Measurements from ENCODE around the gene MRPL12. TPM values are rescaled to one million over a fixed set of nuclear protein-coding genes. Genes with fewer than 3 reads are reported as not detected.

The MRPL12 gene
- total and polyA plus RNA-seq, 2 experiments from 2014 or later, result 4.3 to 78.5 TPM

- Histone ChIP-seq H2AFZ (no peak overlapping the region), H3K27me3 (replicated peaks; ENCODE audit: insufficient read depth) (no peaks in the 10 kb centered on the region), H3K9ac (no peak overlapping the region), H3K4me3 (no peak overlapping the region), H3K4me2 (ENCODE audit: unreplicated experiment) (no peak overlapping the region), H3K4me1 (ENCODE audit: insufficient read depth) (peaks cover 15% of the 10 kb centered on the region), H3K36me3 (ENCODE audit: low read depth) (no peaks in the 10 kb centered on the region), H3F3A (ENCODE audit: insufficient read depth) (peaks cover 6% of the 10 kb centered on the region; the same call in 1 of the 2 replicates), H3K27ac (no peak overlapping the region), H3K9me3 (ENCODE audit: low read depth) (no peaks in the 10 kb centered on the region), H3K9me2 (ENCODE audit: insufficient read depth) (no peaks in the 10 kb centered on the region), H4K20me1 (ENCODE audit: insufficient read depth) (no peaks in the 10 kb centered on the region), H3K79me2 (ENCODE audit: insufficient read depth) (no peaks in the 10 kb centered on the region)
- TF ChIP-seq EZH2phosphoT487 (IDR thresholded peaks at IDR 0.05; ENCODE audit: insufficient read depth, low read depth) (no peak), EZH2 (IDR thresholded peaks at IDR 0.05; ENCODE audit: insufficient read depth, poor library complexity, severe bottlenecking) (no peak)
- 37 to 42% methylated on average over 30 of the region's 32 CpGs for WGBS, 2 experiments (ENCODE audit: low coverage in 1 of 2, low lambda C conversion rate in 2 of 2, missing lambda C conversion rate in 2 of 2)
- in situ Hi-C loops (cut with MboI), result no loop called here
- peak; percentile 88 for DNase-seq
These were observed 30.6 kb downstream of the MRPL12 start for GRCh38 chr17:81733507-81734404.

GRCh38 chr17:81734405-81735263 is 31.5 kb downstream of the MRPL12 start:
- no peak for DNase-seq
- TF ChIP-seq EZH2phosphoT487 (IDR thresholded peaks at IDR 0.05; ENCODE audit: insufficient read depth, low read depth), result no peak
- TF ChIP-seq EZH2 (IDR thresholded peaks at IDR 0.05; ENCODE audit: insufficient read depth, poor library complexity, severe bottlenecking), result no peak
- H3K9me3 ChIP-seq (ENCODE audit: low read depth), result no peaks in the 10 kb centered on the region
- H3K4me3 ChIP-seq, result no peak overlapping the region
- H3K9me2 ChIP-seq (ENCODE audit: insufficient read depth), result no peaks in the 10 kb centered on the region
- in situ Hi-C loops (cut with MboI), result no loop called here
- H3K27ac ChIP-seq, result no peak overlapping the region
- H4K20me1 ChIP-seq (ENCODE audit: insufficient read depth), result no peaks in the 10 kb centered on the region
- peaks cover 6% of the 10 kb centered on the region; the same call in 1 of the 2 replicates for H3F3A ChIP-seq (ENCODE audit: insufficient read depth)
- H3K79me2 ChIP-seq (ENCODE audit: insufficient read depth), result no peaks in the 10 kb centered on the region
- H3K4me1 ChIP-seq (ENCODE audit: insufficient read depth), result peaks cover 15% of the 10 kb centered on the region
- H2AFZ ChIP-seq, result no peak overlapping the region
- no peak overlapping the region for H3K4me2 ChIP-seq (ENCODE audit: unreplicated experiment)
- H3K36me3 ChIP-seq (ENCODE audit: low read depth), result no peaks in the 10 kb centered on the region
- H3K9ac ChIP-seq, result no peak overlapping the region
- 67 to 69% methylated on average over 33 to 34 of the region's 35 CpGs for WGBS, 2 experiments (ENCODE audit: low coverage in 1 of 2, low lambda C conversion rate in 2 of 2, missing lambda C conversion rate in 2 of 2)
- no peaks in the 10 kb centered on the region for H3K27me3 ChIP-seq (replicated peaks; ENCODE audit: insufficient read depth)

- Histone ChIP-seq H3F3A (ENCODE audit: insufficient read depth) (peaks cover 6% of the 10 kb centered on the region; the same call in 1 of the 2 replicates), H3K27ac (peak overlapping the region; percentile 22; the same call in 1 of the 2 replicates), H3K79me2 (ENCODE audit: insufficient read depth) (no peaks in the 10 kb centered on the region), H2AFZ (peak overlapping the region; percentile 85), H3K9me3 (ENCODE audit: low read depth) (no peaks in the 10 kb centered on the region), H3K4me2 (ENCODE audit: unreplicated experiment) (peak overlapping the region; percentile 50), H3K9me2 (ENCODE audit: insufficient read depth) (no peaks in the 10 kb centered on the region), H3K27me3 (replicated peaks; ENCODE audit: insufficient read depth) (no peaks in the 10 kb centered on the region), H3K4me1 (ENCODE audit: insufficient read depth) (peaks cover 15% of the 10 kb centered on the region), H3K36me3 (ENCODE audit: low read depth) (no peaks in the 10 kb centered on the region), H3K4me3 (peak overlapping the region; percentile 56), H4K20me1 (ENCODE audit: insufficient read depth) (no peaks in the 10 kb centered on the region), H3K9ac (peak overlapping the region; percentile 51)
- DNase-seq, result peak; percentile 88
- WGBS, 2 experiments (ENCODE audit: low coverage in 1 of 2, low lambda C conversion rate in 2 of 2, missing lambda C conversion rate in 2 of 2), result 11 to 22% methylated on average over 24 to 27 of the region's 30 CpGs
- no peak for TF ChIP-seq EZH2 (IDR thresholded peaks at IDR 0.05; ENCODE audit: insufficient read depth, poor library complexity, severe bottlenecking)
- TF ChIP-seq EZH2phosphoT487 (IDR thresholded peaks at IDR 0.05; ENCODE audit: insufficient read depth, low read depth), result no peak
- in situ Hi-C loops (cut with MboI), result no loop called here
These were observed 32.3 kb downstream of the MRPL12 start for GRCh38 chr17:81735264-81736102.

Measured in GM23248 (cell line).